Measurements from ENCODE around the gene STUB1. TPM values are rescaled to one million over a fixed set of nuclear protein-coding genes. Genes with fewer than 3 reads are reported as not detected.
A peak's percentile ranks its signal among the peaks of the same experiment; 100 is the strongest.

The STUB1 gene
- total RNA-seq, 1 experiment from 2014 or later: 111 TPM

DNA sequence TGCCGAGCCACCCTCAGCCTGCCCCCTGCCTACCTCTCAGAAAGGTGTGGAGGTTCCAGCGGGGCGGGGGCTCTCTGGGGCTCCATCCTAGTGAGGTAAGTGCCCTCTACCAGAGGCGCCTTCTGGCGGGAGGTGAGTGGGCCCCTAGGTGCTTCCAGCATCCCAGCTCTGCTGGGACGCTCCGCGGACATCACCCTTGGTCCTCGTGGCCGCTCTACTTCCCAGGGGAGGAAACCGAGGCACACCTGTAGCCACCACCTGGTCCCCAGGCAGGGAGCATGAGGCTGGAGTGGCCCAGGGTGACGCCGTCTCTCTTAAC is 37.2 kb upstream of the STUB1 start:
- Histone ChIP-seq H3K9ac (ENCODE audit: low read length) (peak overlapping the region; percentile 82), H3K9me3 (ENCODE audit: control insufficient read depth in 1 of 2, insufficient read depth in 1 of 2, low read depth in 1 of 2, low read length in 2 of 2) (no peaks in the 10 kb centered on the region), H3K4me3 (replicated peaks in 1 of 2; ENCODE audit: low read depth in 1 of 2, low read length in 2 of 2) (peak overlapping the region; percentile 56 to 67), H3K36me3 (ENCODE audit: control insufficient read depth in 1 of 2, insufficient read depth in 2 of 2, low read length in 2 of 2) (no peaks in the 10 kb centered on the region), H3K79me2 (ENCODE audit: insufficient read depth, low read length) (peaks cover 23% of the 10 kb centered on the region), H3K27me3 (ENCODE audit: insufficient read depth, low read length) (no peaks in the 10 kb centered on the region), H3K27ac (ENCODE audit: low read depth, low read length) (peak overlapping the region; percentile 90), H3K4me1 (ENCODE audit: control insufficient read depth in 1 of 2, insufficient read depth in 2 of 2, low read length in 2 of 2) (peaks cover 14 to 46% of the 10 kb centered on the region in 2 experiments), H3K9me2 (ENCODE audit: insufficient read depth) (no peaks in the 10 kb centered on the region), H3K4me2 (ENCODE audit: low read length) (peak overlapping the region; percentile 76), H2AFZ (ENCODE audit: low read depth, low read length, poor library complexity, severe bottlenecking) (no peak overlapping the region), H4K20me1 (ENCODE audit: insufficient read depth) (no peaks in the 10 kb centered on the region)
- RAD21 ChIA-PET (ENCODE audit: low non-redundant PET in 1 of 2, low total read pairs in 2 of 2, uncharacterized antibody in 2 of 2, unreplicated experiment in 2 of 2): no interaction called here
- POLR2A ChIA-PET: no interaction called here
- TF ChIP-seq POLR2AphosphoS5 (IDR thresholded peaks at IDR 0.05; ENCODE audit: low read depth, low read length): no peak
- TF ChIP-seq CBX3 (IDR thresholded peaks at IDR 0.05; ENCODE audit: low read depth): no peak
- TF ChIP-seq, protein P1, sequence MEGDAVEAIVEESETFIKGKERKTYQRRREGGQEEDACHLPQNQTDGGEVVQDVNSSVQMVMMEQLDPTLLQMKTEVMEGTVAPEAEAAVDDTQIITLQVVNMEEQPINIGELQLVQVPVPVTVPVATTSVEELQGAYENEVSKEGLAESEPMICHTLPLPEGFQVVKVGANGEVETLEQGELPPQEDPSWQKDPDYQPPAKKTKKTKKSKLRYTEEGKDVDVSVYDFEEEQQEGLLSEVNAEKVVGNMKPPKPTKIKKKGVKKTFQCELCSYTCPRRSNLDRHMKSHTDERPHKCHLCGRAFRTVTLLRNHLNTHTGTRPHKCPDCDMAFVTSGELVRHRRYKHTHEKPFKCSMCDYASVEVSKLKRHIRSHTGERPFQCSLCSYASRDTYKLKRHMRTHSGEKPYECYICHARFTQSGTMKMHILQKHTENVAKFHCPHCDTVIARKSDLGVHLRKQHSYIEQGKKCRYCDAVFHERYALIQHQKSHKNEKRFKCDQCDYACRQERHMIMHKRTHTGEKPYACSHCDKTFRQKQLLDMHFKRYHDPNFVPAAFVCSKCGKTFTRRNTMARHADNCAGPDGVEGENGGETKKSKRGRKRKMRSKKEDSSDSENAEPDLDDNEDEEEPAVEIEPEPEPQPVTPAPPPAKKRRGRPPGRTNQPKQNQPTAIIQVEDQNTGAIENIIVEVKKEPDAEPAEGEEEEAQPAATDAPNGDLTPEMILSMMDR (IDR thresholded peaks at IDR 0.05 in 2 of 3, conservative IDR thresholded peaks at IDR 0.05 in 1 of 3; ENCODE audit: borderline replicate concordance in 1 of 3, insufficient read depth in 1 of 3, low read depth in 2 of 3, low read length in 2 of 3): no peak
- TF ChIP-seq ZFX (IDR thresholded peaks at IDR 0.05): no peak
- TF ChIP-seq YY1 (IDR thresholded peaks at IDR 0.05; ENCODE audit: extremely low read depth, insufficient replicate concordance, low read depth, low read length): no peak
- TF ChIP-seq RAD21 (IDR thresholded peaks at IDR 0.05; ENCODE audit: low read depth): no peak
- TF ChIP-seq SRF (IDR thresholded peaks at IDR 0.05; ENCODE audit: low read depth): no peak
- no peak for TF ChIP-seq SIN3A (IDR thresholded peaks at IDR 0.05; ENCODE audit: low read depth)
- TF ChIP-seq, protein P2, sequence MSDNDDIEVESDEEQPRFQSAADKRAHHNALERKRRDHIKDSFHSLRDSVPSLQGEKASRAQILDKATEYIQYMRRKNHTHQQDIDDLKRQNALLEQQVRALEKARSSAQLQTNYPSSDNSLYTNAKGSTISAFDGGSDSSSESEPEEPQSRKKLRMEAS (IDR thresholded peaks at IDR 0.05): no peak
- TF ChIP-seq SP1 (IDR thresholded peaks at IDR 0.05; ENCODE audit: low read depth): no peak
- no peak for TF ChIP-seq JUND (IDR thresholded peaks at IDR 0.05)
- DNase-seq (ENCODE audit: low read depth, low spot score) (no peak), ATAC-seq (no peak)
- no TSS peak for BruUV-seq (replicated peaks)
- CTCF ChIA-PET: no interaction called here
- intact Hi-C loops (cut with micrococcal nuclease): no loop called here
